ENCODE data around the gene STIMATE.

The STIMATE gene

GRCh38 chr3:52798376-52798977 lies 98.9 kb downstream of the STIMATE start:
- DNase-seq (ENCODE audit: low read depth): no peak
- no peak overlapping the region for H3K4me3 ChIP-seq (ENCODE audit: low read depth, low read length)
- no peak for TF ChIP-seq CTCF (IDR thresholded peaks at IDR 0.05; ENCODE audit: insufficient read depth, low read depth, low read length, missing control alignments)

GRCh38 chr3:52796411-52796810 lies 100.9 kb downstream of the STIMATE start:
- H3K4me3 ChIP-seq (ENCODE audit: low read depth, low read length): no peak overlapping the region
- no peak for TF ChIP-seq CTCF (IDR thresholded peaks at IDR 0.05; ENCODE audit: insufficient read depth, low read depth, low read length, missing control alignments)
- no peak for DNase-seq (ENCODE audit: low read depth)

- no peak for TF ChIP-seq CTCF (IDR thresholded peaks at IDR 0.05; ENCODE audit: insufficient read depth, low read depth, low read length, missing control alignments)
- no peak overlapping the region for H3K4me3 ChIP-seq (ENCODE audit: low read depth, low read length)
- DNase-seq (ENCODE audit: low read depth): no peak
Measured at GRCh38 chr3:52795298-52795900, 101.9 kb downstream of the STIMATE start.

- DNase-seq (ENCODE audit: low read depth): no peak
- TF ChIP-seq CTCF (IDR thresholded peaks at IDR 0.05; ENCODE audit: insufficient read depth, low read depth, low read length, missing control alignments): no peak
- no peak within 1 kb of the TSS for H3K4me3 ChIP-seq (ENCODE audit: low read depth, low read length)
Measured at GRCh38 chr3:52794612-52795099, 102.7 kb downstream of the STIMATE start, which contains the start of gene ITIH3. Gene ITIH3, plus strand, starts transcription at chr3:52794796. Its CDS starts 8 bp downstream, at chr3:52794804.

- no peak for TF ChIP-seq CTCF (IDR thresholded peaks at IDR 0.05; ENCODE audit: insufficient read depth, low read depth, low read length, missing control alignments)
- no peak overlapping the region for H3K4me3 ChIP-seq (ENCODE audit: low read depth, low read length)
- no peak for DNase-seq (ENCODE audit: low read depth)
Measured at GRCh38 chr3:52793702-52794611, 103.4 kb downstream of the STIMATE start.

GRCh38 chr3:52792961-52793695 lies 104.2 kb downstream of the STIMATE start:
- no peak overlapping the region for H3K4me3 ChIP-seq (ENCODE audit: low read depth, low read length)
- no peak for DNase-seq (ENCODE audit: low read depth)
- TF ChIP-seq CTCF (IDR thresholded peaks at IDR 0.05; ENCODE audit: insufficient read depth, low read depth, low read length, missing control alignments): no peak

Measured in GM12865 (cell line).